ENCODE results near the gene PDGFA. TPM values are rescaled to one million over a fixed set of nuclear protein-coding genes. Genes with fewer than 3 reads are reported as not detected.

The PDGFA gene
- total and polyA plus RNA-seq, 2 experiments from 2014 or later, result 35.6 to 43.1 TPM

GRCh38 chr7:468681-469562 is 50.7 kb downstream of the PDGFA start:
- H3K27me3 Mint-ChIP-seq (ENCODE audit: insufficient read depth, low read depth, poor library complexity), result peaks cover 19% of the 10 kb centered on the region
- DNase-seq (ENCODE audit: low spot score) (no peak), ATAC-seq (no peak)
- Histone ChIP-seq H3K9me2 (ENCODE audit: insufficient read depth) (no peaks in the 10 kb centered on the region), H3F3A (replicated peaks; ENCODE audit: low read depth) (no peaks in the 10 kb centered on the region), H2AFZ (no peak overlapping the region), H3K27me3 (ENCODE audit: insufficient read depth) (no peaks in the 10 kb centered on the region), H3K27ac (ENCODE audit: low read depth) (no peak overlapping the region), H3K4me1 (ENCODE audit: insufficient read depth) (no peaks in the 10 kb centered on the region), H3K4me2 (no peak overlapping the region), H3K79me2 (replicated peaks; ENCODE audit: insufficient read depth) (no peaks in the 10 kb centered on the region), H3K36me3 (ENCODE audit: insufficient read depth) (no peaks in the 10 kb centered on the region), H3K4me3 (no peak overlapping the region), H4K20me1 (replicated peaks; ENCODE audit: insufficient read depth) (no peaks in the 10 kb centered on the region)
- TF ChIP-seq ZNF462 (CRISPR knock-in tag; IDR thresholded peaks at IDR 0.05) (no peak), ZNF331 (CRISPR knock-in tag; IDR thresholded peaks at IDR 0.05; ENCODE audit: low read depth) (no peak), EZH2 (IDR thresholded peaks at IDR 0.05; ENCODE audit: low read depth, unreplicated experiment) (no peak), CREB1 (CRISPR knock-in tag; IDR thresholded peaks at IDR 0.05; ENCODE audit: low read depth) (no peak), JUNB (IDR thresholded peaks at IDR 0.05; ENCODE audit: unreplicated experiment) (no peak), NANOG (IDR thresholded peaks at IDR 0.05; ENCODE audit: borderline replicate concordance) (no peak), EZH2phosphoT487 (IDR thresholded peaks at IDR 0.05; ENCODE audit: unreplicated experiment) (no peak), POLR2AphosphoS5 (IDR thresholded peaks at IDR 0.05; ENCODE audit: low read depth) (no peak), CTCF (conservative IDR thresholded peaks at IDR 0.05; ENCODE audit: low read depth in 2 of 2) (no peak), STAT1 (IDR thresholded peaks at IDR 0.05; ENCODE audit: unreplicated experiment) (no peak)
- TF ChIP-seq, protein P1, sequence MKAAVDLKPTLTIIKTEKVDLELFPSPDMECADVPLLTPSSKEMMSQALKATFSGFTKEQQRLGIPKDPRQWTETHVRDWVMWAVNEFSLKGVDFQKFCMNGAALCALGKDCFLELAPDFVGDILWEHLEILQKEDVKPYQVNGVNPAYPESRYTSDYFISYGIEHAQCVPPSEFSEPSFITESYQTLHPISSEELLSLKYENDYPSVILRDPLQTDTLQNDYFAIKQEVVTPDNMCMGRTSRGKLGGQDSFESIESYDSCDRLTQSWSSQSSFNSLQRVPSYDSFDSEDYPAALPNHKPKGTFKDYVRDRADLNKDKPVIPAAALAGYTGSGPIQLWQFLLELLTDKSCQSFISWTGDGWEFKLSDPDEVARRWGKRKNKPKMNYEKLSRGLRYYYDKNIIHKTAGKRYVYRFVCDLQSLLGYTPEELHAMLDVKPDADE (IDR thresholded peaks at IDR 0.05), result no peak
- H3K4me1 Mint-ChIP-seq, result peaks cover 4% of the 10 kb centered on the region; the same call in 1 of the 3 replicates
- no peak overlapping the region for H3K4me3 Mint-ChIP-seq
- H3K9me3 Mint-ChIP-seq, result peaks cover 24% of the 10 kb centered on the region
- H3K36me3 Mint-ChIP-seq (ENCODE audit: low read depth), result peaks cover 13% of the 10 kb centered on the region; the same call in 2 of the 3 replicates
- H3K27ac Mint-ChIP-seq, result no peak overlapping the region

Data from GM23338 (cell line).